HEK293 (cell line): ENCODE data around the gene PADI3.

Source experiments
- CTCF ChIA-PET: fragments of 350-600 bp; formaldehyde crosslinking; extraction: SDS; loops from one replicate; lab custom pipeline; 2021; ENCODE audit warnings: antibody characterized with exemption; lab: Yijun Ruan, JAX
- POLR2A ChIA-PET: fragments of 300-600 bp; formaldehyde crosslinking; extraction: SDS; loops from one replicate; lab custom pipeline; 2020; ENCODE audit warnings: antibody characterized with exemption, inconsistent platforms; lab: Yijun Ruan, JAX
- H3K27ac ChIP-seq: fragments of 200-500 bp; sonication (Bioruptor generic); 2 replicates; pipeline ENCODE4 v1.5.1; 2014; ENCODE audit warnings: low read depth, low read length, control low read depth, inconsistent platforms; ENCODE audit errors: extremely low read depth
- H3K36me3 ChIP-seq, 2 experiments: fragments of 200-500 bp in 1 of 2; sonication (Bioruptor generic) in 1 of 2; 1 replicate in 1 of 2; 2 replicates in 1 of 2; pipeline ENCODE4 v1.5.1; 2014 to 2017; ENCODE audit warnings: inconsistent platforms in 2 of 2, low read length in 2 of 2; ENCODE audit not compliant: control insufficient read depth in 2 of 2, insufficient read depth in 1 of 2
- H3K4me1 ChIP-seq: fragments of 200-500 bp; sonication (Bioruptor generic); 2 replicates; pipeline ENCODE4 v1.5.1; 2014; ENCODE audit warnings: mild to moderate bottlenecking, low read length, inconsistent platforms; ENCODE audit not compliant: control insufficient read depth, insufficient read depth
- H3K4me3 ChIP-seq: 2 replicates; pipeline ENCODE4 v1.5.1; 2011; ENCODE audit warnings: low read depth, mild to moderate bottlenecking, control low read depth, low read length, moderate library complexity
- H3K9me3 ChIP-seq: fragments of 200-500 bp; sonication (Bioruptor generic); 2 replicates; pipeline ENCODE4 v1.5.1; 2014; ENCODE audit warnings: low read depth, low read length, inconsistent platforms; ENCODE audit not compliant: control insufficient read depth, insufficient read depth
- FEZF1 ChIP-seq: fragments of 450-650 bp; formaldehyde crosslinking; IDR thresholded peaks from 2 replicates; pipeline ENCODE4 v1.5.1; 2016; ENCODE audit warnings: missing biosample characterization, missing genetic modification characterization
- ZFP69B ChIP-seq: fragments of 450-650 bp; formaldehyde crosslinking; IDR thresholded peaks from 2 replicates; pipeline ENCODE4 v1.5.1; 2016; ENCODE audit warnings: missing biosample characterization, missing genetic modification characterization
- ZNF112 ChIP-seq: fragments of 450-650 bp; formaldehyde crosslinking; IDR thresholded peaks from 2 replicates; pipeline ENCODE4 v1.5.0; 2017; ENCODE audit warnings: missing biosample characterization, missing genetic modification characterization
- ZNF214 ChIP-seq: fragments of 450-650 bp; formaldehyde crosslinking; IDR thresholded peaks from 2 replicates; pipeline ENCODE4 v1.5.1; 2017; ENCODE audit warnings: missing biosample characterization, mild to moderate bottlenecking, missing genetic modification characterization, borderline replicate concordance
- ZNF221 ChIP-seq: fragments of 450-650 bp; formaldehyde crosslinking; IDR thresholded peaks from 2 replicates; pipeline ENCODE4 v1.5.1; 2017; ENCODE audit warnings: missing biosample characterization, missing genetic modification characterization, borderline replicate concordance
- ZNF248 ChIP-seq: fragments of 450-650 bp; formaldehyde crosslinking; IDR thresholded peaks from 2 replicates; pipeline ENCODE4 v1.5.1; 2017; ENCODE audit warnings: missing biosample characterization, missing genetic modification characterization
- ZNF292 ChIP-seq: fragments of 450-650 bp; formaldehyde crosslinking; IDR thresholded peaks from 2 replicates; pipeline ENCODE4 v1.5.1; 2016; ENCODE audit warnings: low read depth, missing biosample characterization, missing genetic modification characterization, borderline replicate concordance
- ZNF311 ChIP-seq: fragments of 450-650 bp; formaldehyde crosslinking; IDR thresholded peaks from 2 replicates; pipeline ENCODE4 v1.5.1; 2017; ENCODE audit warnings: missing biosample characterization, missing genetic modification characterization, borderline replicate concordance
- ZNF354C ChIP-seq: fragments of 450-650 bp; formaldehyde crosslinking; IDR thresholded peaks from 2 replicates; pipeline ENCODE4 v1.5.1; 2016; ENCODE audit warnings: missing biosample characterization, missing genetic modification characterization, low read depth, borderline replicate concordance
- ZNF366 ChIP-seq: fragments of 450-650 bp; formaldehyde crosslinking; conservative IDR thresholded peaks from 2 replicates; pipeline ENCODE4 v1.5.1; 2016; ENCODE audit warnings: missing biosample characterization, missing genetic modification characterization
- ZNF404 ChIP-seq: fragments of 450-650 bp; formaldehyde crosslinking; IDR thresholded peaks from 2 replicates; pipeline ENCODE4 v1.5.1; 2017; ENCODE audit warnings: missing biosample characterization, missing genetic modification characterization
- ZNF473 ChIP-seq: fragments of 450-650 bp; formaldehyde crosslinking; IDR thresholded peaks from 2 replicates; pipeline ENCODE4 v1.5.1; 2017; ENCODE audit warnings: missing biosample characterization, missing genetic modification characterization
- ZNF488 ChIP-seq: fragments of 450-650 bp; formaldehyde crosslinking; IDR thresholded peaks from 2 replicates; pipeline ENCODE4 v1.5.1; 2016; ENCODE audit warnings: missing biosample characterization, missing genetic modification characterization
- ZNF513 ChIP-seq: fragments of 450-650 bp; IDR thresholded peaks from 2 replicates; pipeline ENCODE4 v1.5.1; 2018; ENCODE audit warnings: missing biosample characterization, missing genetic modification characterization
- ZNF530 ChIP-seq: fragments of 450-650 bp; formaldehyde crosslinking; IDR thresholded peaks from 2 replicates; pipeline ENCODE4 v1.5.1; 2016; ENCODE audit warnings: low read depth, missing biosample characterization, missing genetic modification characterization
- ZNF621 ChIP-seq: fragments of 450-650 bp; formaldehyde crosslinking; IDR thresholded peaks from 2 replicates; pipeline ENCODE4 v1.5.1; 2017; ENCODE audit warnings: missing biosample characterization, missing genetic modification characterization
- ZNF623 ChIP-seq: fragments of 450-650 bp; formaldehyde crosslinking; IDR thresholded peaks from 2 replicates; pipeline ENCODE4 v1.5.1; 2016; ENCODE audit warnings: missing biosample characterization, missing genetic modification characterization
- ZNF626 ChIP-seq: fragments of 450-650 bp; sonication (Bioruptor Pico); formaldehyde crosslinking; IDR thresholded peaks from 2 replicates; pipeline ENCODE4 v1.5.1; 2018; ENCODE audit warnings: missing biosample characterization, missing genetic modification characterization, inconsistent platforms
- ZNF629 ChIP-seq: fragments of 450-650 bp; formaldehyde crosslinking; IDR thresholded peaks from 2 replicates; pipeline ENCODE4 v1.5.1; 2017; ENCODE audit warnings: missing biosample characterization, missing genetic modification characterization
- ZNF639 ChIP-seq: fragments of 450-650 bp; formaldehyde crosslinking; IDR thresholded peaks from 2 replicates; pipeline ENCODE4 v1.5.1; 2016; ENCODE audit warnings: missing biosample characterization, missing genetic modification characterization
- ZNF830 ChIP-seq: fragments of 450-650 bp; IDR thresholded peaks from 2 replicates; pipeline ENCODE4 v1.5.0; 2018; ENCODE audit warnings: missing biosample characterization, missing genetic modification characterization, low read depth, mild to moderate bottlenecking, moderate library complexity
- ZSCAN23 ChIP-seq: fragments of 450-650 bp; formaldehyde crosslinking; IDR thresholded peaks from 2 replicates; pipeline ENCODE4 v1.5.1; 2016; ENCODE audit warnings: missing biosample characterization, missing genetic modification characterization
- TF ChIP-seq, protein P1 (sequence below): fragments of 450-650 bp; formaldehyde crosslinking; IDR thresholded peaks from 2 replicates; pipeline ENCODE4 v1.5.1; 2016; ENCODE audit warnings: missing biosample characterization, missing genetic modification characterization, low read depth
- TF ChIP-seq, protein P2 (sequence below): fragments of 450-650 bp; formaldehyde crosslinking; IDR thresholded peaks from 2 replicates; pipeline ENCODE4 v1.5.1; 2016; ENCODE audit warnings: missing biosample characterization, missing genetic modification characterization
- TF ChIP-seq, protein P3 (sequence below): fragments of 450-650 bp; formaldehyde crosslinking; IDR thresholded peaks from 2 replicates; pipeline ENCODE4 v1.5.1; 2016; ENCODE audit warnings: missing biosample characterization, missing genetic modification characterization

The PADI3 gene

DNA sequence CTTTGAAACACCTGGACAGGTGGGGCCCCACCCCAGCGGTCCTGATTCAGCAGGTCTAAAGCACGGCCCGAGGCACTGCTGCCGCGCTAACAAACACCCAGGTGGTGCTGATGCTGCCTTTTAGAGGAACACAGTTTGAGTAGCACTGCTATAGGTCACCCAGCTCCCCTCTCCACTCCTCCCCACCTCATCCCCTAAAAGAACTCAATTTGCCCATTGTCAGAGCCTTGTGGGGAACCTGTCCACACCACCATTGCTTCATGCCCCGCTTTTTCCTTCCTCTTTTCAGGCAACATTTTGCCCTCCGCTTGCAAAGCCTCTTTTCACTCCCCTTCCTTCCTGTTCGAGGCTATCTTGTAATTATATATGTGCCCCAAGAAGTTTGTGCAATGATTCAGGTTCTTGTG, 32.9 kb downstream of the PADI3 start (continued):
- TF ChIP-seq ZNF621 (tag by site-specific recombination) (no peak), ZNF292 (no peak)

GRCh38 chr1:17282836-17283235, 33.9 kb downstream of the PADI3 start:
- Histone ChIP-seq H3K27ac (no peak overlapping the region), H3K4me1 (no peaks in the 10 kb centered on the region), H3K9me3 (no peaks in the 10 kb centered on the region), H3K36me3 (no peaks in the 10 kb centered on the region), H3K4me3 (no peak overlapping the region)
- POLR2A ChIA-PET, result no interaction called here
- CTCF ChIA-PET, result interaction anchor here (1.0 kb wide), 1 partner anchor 9 kb away, joined by 4 read pairs; no protein-coding TSS in a partner anchor
- TF ChIP-seq, protein P1, sequence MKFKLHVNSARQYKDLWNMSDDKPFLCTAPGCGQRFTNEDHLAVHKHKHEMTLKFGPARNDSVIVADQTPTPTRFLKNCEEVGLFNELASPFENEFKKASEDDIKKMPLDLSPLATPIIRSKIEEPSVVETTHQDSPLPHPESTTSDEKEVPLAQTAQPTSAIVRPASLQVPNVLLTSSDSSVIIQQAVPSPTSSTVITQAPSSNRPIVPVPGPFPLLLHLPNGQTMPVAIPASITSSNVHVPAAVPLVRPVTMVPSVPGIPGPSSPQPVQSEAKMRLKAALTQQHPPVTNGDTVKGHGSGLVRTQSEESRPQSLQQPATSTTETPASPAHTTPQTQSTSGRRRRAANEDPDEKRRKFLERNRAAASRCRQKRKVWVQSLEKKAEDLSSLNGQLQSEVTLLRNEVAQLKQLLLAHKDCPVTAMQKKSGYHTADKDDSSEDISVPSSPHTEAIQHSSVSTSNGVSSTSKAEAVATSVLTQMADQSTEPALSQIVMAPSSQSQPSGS, result no peak
- no peak for TF ChIP-seq ZNF214
- TF ChIP-seq FEZF1, result no peak
- TF ChIP-seq ZNF488 (tag by site-specific recombination), result no peak
- TF ChIP-seq, protein P2, sequence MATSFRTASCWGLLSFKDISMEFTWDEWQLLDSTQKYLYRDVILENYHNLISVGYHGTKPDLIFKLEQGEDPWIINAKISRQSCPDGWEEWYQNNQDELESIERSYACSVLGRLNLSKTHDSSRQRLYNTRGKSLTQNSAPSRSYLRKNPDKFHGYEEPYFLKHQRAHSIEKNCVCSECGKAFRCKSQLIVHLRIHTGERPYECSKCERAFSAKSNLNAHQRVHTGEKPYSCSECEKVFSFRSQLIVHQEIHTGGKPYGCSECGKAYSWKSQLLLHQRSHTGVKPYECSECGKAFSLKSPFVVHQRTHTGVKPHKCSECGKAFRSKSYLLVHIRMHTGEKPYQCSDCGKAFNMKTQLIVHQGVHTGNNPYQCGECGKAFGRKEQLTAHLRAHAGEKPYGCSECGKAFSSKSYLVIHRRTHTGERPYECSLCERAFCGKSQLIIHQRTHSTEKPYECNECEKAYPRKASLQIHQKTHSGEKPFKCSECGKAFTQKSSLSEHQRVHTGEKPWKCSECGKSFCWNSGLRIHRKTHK, result no peak
- no peak for TF ChIP-seq ZNF473 (tag by site-specific recombination)
- TF ChIP-seq ZNF221 (tag by site-specific recombination), result no peak
- TF ChIP-seq ZSCAN23 (tag by site-specific recombination), result no peak
- TF ChIP-seq ZNF248 (tag by site-specific recombination), result no peak
- no peak for TF ChIP-seq ZNF626 (tag by site-specific recombination)
- no peak for TF ChIP-seq ZNF404 (tag by site-specific recombination)
- TF ChIP-seq, protein P3, sequence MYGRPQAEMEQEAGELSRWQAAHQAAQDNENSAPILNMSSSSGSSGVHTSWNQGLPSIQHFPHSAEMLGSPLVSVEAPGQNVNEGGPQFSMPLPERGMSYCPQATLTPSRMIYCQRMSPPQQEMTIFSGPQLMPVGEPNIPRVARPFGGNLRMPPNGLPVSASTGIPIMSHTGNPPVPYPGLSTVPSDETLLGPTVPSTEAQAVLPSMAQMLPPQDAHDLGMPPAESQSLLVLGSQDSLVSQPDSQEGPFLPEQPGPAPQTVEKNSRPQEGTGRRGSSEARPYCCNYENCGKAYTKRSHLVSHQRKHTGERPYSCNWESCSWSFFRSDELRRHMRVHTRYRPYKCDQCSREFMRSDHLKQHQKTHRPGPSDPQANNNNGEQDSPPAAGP, result no peak

GRCh38 chr1:17286646-17287045, 37.7 kb downstream of the PADI3 start:
- ChIA-PET POLR2A (interaction anchor here (0.5 to 0.6 kb wide), 2 partner anchors 115 to 309 kb away, joined by 3 read pairs; no protein-coding TSS in a partner anchor), CTCF (interaction anchor here (1.2 kb wide), 1 partner anchor 13 kb away, joined by 8 read pairs; no protein-coding TSS in a partner anchor)
- peaks cover 3% of the 10 kb centered on the region; the same call in 1 of the 2 replicates for H3K4me1 ChIP-seq
- TF ChIP-seq ZNF530 (tag by site-specific recombination), result no peak
- no peak for TF ChIP-seq ZNF366 (tag by site-specific recombination)
- TF ChIP-seq ZNF830 (tag by site-specific recombination), result no peak
- TF ChIP-seq ZNF513, result no peak
- no peak for TF ChIP-seq ZFP69B
- no peak for TF ChIP-seq ZNF311
- TF ChIP-seq ZNF639, result no peak
- no peak for TF ChIP-seq ZNF629 (tag by site-specific recombination)
- TF ChIP-seq ZNF623 (tag by site-specific recombination), result no peak
- no peak for TF ChIP-seq ZNF354C (tag by site-specific recombination)
- no peak for TF ChIP-seq ZNF112 (tag by site-specific recombination)
- no peaks in the 10 kb centered on the region for H3K36me3 ChIP-seq
- H3K27ac ChIP-seq, result no peak overlapping the region
- H3K4me3 ChIP-seq, result no peak overlapping the region
- no peaks in the 10 kb centered on the region for H3K9me3 ChIP-seq
